ENCODE results near the gene RHBDF1. TPM values are rescaled to one million over a fixed set of nuclear protein-coding genes. Genes with fewer than 3 reads are reported as not detected.

Gene RHBDF1
- total and polyA plus RNA-seq, 2 of the 13 experiments (the other 11 are each of a cell fraction or from before 2014, with no cell fraction given) = 5.4 to 26.9 TPM

DNA sequence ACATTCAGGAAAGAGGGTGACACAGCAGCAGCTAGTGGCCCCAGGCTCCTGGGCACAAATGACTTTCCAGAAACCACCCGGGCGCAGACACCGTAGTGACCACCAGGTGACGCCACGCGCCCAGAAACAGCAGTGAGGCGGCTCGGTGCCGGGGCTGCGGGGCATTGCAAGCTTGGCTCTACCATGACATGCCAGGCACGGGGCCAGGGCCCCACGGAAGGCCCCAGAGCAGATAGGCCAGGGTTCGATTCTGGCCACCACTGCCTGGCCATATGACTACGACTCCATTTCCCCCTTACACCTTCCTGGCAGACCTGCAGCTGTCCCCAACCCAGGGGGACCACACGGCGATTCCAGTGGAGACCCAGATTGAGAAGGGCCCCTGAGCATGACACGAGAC is 6.7 kb downstream of the RHBDF1 start (continued):
- TF ChIP-seq ZIK1 (CRISPR knock-in tag; IDR thresholded peaks at IDR 0.05; ENCODE audit: borderline replicate concordance, low read depth) (0 out of 2 replicates have a peak, but pooled peaks have one; percentile 56), SATB2 (CRISPR knock-in tag; IDR thresholded peaks at IDR 0.05) (no peak), NKX3-1 (CRISPR knock-in tag; IDR thresholded peaks at IDR 0.05) (no peak), MIER3 (CRISPR knock-in tag; IDR thresholded peaks at IDR 0.05; ENCODE audit: borderline replicate concordance) (0 out of 2 replicates have a peak, but pooled peaks have one; percentile 20), SP5 (CRISPR knock-in tag; IDR thresholded peaks at IDR 0.05; ENCODE audit: borderline replicate concordance, low read depth) (peak; percentile 44; the same call in 1 of the 2 replicates), SMARCE1 (IDR thresholded peaks at IDR 0.05; ENCODE audit: borderline replicate concordance) (no peak), POLR2AphosphoS5 (IDR thresholded peaks at IDR 0.05; ENCODE audit: low read depth, low read length) (no peak), TFE3 (CRISPR knock-in tag; IDR thresholded peaks at IDR 0.05) (0 out of 2 replicates have a peak, but pooled peaks have one; percentile 31), ZNF788 (CRISPR knock-in tag; IDR thresholded peaks at IDR 0.05; ENCODE audit: borderline replicate concordance) (peak; percentile 66; the same call in 1 of the 2 replicates), KDM5A (IDR thresholded peaks at IDR 0.05; ENCODE audit: borderline replicate concordance, low read length) (no peak), TAF15 (IDR thresholded peaks at IDR 0.05; ENCODE audit: low read depth, low read length, poor library complexity, severe bottlenecking) (no peak)
- TF ChIP-seq, protein P1, sequence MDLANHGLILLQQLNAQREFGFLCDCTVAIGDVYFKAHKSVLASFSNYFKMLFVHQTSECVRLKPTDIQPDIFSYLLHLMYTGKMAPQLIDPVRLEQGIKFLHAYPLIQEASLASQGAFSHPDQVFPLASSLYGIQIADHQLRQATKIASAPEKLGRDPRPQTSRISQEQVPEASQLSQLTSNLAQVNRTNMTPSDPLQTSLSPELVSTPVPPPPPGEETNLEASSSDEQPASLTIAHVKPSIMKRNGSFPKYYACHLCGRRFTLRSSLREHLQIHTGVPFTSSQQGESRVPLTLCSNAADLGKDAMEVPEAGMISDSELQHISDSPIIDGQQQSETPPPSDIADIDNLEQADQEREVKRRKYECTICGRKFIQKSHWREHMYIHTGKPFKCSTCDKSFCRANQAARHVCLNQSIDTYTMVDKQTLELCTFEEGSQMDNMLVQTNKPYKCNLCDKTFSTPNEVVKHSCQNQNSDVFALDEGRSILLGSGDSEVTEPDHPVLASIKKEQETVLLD (CRISPR knock-in tag; IDR thresholded peaks at IDR 0.05; ENCODE audit: low read depth) = no peak
- TF ChIP-seq, protein P2, sequence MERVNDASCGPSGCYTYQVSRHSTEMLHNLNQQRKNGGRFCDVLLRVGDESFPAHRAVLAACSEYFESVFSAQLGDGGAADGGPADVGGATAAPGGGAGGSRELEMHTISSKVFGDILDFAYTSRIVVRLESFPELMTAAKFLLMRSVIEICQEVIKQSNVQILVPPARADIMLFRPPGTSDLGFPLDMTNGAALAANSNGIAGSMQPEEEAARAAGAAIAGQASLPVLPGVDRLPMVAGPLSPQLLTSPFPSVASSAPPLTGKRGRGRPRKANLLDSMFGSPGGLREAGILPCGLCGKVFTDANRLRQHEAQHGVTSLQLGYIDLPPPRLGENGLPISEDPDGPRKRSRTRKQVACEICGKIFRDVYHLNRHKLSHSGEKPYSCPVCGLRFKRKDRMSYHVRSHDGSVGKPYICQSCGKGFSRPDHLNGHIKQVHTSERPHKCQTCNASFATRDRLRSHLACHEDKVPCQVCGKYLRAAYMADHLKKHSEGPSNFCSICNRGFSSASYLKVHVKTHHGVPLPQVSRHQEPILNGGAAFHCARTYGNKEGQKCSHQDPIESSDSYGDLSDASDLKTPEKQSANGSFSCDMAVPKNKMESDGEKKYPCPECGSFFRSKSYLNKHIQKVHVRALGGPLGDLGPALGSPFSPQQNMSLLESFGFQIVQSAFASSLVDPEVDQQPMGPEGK (CRISPR knock-in tag; IDR thresholded peaks at IDR 0.05) = no peak
- TF ChIP-seq, protein P3, sequence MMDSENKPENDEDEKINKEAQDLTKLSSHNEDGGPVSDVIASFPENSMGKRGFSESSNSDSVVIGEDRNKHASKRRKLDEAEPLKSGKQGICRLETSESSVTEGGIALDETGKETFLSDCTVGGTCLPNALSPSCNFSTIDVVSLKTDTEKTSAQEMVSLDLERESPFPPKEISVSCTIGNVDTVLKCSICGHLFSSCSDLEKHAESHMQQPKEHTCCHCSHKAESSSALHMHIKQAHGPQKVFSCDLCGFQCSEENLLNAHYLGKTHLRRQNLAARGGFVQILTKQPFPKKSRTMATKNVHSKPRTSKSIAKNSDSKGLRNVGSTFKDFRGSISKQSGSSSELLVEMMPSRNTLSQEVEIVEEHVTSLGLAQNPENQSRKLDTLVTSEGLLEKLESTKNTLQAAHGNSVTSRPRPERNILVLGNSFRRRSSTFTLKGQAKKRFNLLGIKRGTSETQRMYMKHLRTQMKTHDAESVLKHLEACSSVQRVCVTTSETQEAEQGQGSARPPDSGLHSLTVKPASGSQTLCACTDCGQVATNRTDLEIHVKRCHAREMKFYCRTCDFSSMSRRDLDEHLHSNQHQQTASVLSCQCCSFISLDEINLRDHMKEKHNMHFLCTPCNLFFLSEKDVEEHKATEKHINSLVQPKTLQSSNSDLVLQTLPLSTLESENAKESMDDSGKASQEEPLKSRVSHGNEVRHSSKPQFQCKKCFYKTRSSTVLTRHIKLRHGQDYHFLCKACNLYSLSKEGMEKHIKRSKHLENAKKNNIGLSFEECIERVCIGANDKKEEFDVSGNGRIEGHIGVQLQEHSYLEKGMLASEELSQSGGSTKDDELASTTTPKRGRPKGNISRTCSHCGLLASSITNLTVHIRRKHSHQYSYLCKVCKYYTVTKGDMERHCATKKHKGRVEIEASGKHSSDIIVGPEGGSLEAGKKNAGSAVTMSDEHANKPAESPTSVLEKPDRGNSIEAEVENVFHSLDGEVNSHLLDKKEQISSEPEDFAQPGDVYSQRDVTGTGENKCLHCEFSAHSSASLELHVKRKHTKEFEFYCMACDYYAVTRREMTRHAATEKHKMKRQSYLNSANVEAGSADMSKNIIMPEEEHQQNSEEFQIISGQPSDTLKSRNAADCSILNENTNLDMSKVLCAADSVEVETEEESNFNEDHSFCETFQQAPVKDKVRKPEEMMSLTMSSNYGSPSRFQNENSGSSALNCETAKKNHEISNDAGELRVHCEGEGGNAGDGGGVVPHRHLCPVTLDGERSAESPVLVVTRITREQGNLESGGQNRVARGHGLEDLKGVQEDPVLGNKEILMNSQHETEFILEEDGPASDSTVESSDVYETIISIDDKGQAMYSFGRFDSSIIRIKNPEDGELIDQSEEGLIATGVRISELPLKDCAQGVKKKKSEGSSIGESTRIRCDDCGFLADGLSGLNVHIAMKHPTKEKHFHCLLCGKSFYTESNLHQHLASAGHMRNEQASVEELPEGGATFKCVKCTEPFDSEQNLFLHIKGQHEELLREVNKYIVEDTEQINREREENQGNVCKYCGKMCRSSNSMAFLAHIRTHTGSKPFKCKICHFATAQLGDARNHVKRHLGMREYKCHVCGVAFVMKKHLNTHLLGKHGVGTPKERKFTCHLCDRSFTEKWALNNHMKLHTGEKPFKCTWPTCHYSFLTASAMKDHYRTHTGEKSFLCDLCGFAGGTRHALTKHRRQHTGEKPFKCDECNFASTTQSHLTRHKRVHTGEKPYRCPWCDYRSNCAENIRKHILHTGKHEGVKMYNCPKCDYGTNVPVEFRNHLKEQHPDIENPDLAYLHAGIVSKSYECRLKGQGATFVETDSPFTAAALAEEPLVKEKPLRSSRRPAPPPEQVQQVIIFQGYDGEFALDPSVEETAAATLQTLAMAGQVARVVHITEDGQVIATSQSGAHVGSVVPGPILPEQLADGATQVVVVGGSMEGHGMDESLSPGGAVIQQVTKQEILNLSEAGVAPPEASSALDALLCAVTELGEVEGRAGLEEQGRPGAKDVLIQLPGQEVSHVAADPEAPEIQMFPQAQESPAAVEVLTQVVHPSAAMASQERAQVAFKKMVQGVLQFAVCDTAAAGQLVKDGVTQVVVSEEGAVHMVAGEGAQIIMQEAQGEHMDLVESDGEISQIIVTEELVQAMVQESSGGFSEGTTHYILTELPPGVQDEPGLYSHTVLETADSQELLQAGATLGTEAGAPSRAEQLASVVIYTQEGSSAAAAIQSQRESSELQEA (CRISPR knock-in tag; IDR thresholded peaks at IDR 0.05; ENCODE audit: not compliant biosample characterization) = no peak
- TF ChIP-seq, protein P4, sequence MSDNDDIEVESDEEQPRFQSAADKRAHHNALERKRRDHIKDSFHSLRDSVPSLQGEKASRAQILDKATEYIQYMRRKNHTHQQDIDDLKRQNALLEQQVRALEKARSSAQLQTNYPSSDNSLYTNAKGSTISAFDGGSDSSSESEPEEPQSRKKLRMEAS (IDR thresholded peaks at IDR 0.05) = 0 out of 2 replicates have a peak, but pooled peaks have one; percentile 11

Data from HepG2 (cell line).